HCT116 (cell line): ENCODE measurements around the gene KIAA0825. TPM values are rescaled to one million over a fixed set of nuclear protein-coding genes. Genes with fewer than 3 reads are reported as not detected.
A peak's percentile ranks its signal among the peaks of the same experiment; 100 is the strongest.

Experiments
- ATAC-seq: fragments of 200-7000 bp; cut with Tn5 transposase; 2 replicates; pipeline ENCODE4 v1.9.1; 2020; ENCODE audit warnings: mild to moderate bottlenecking, moderate library complexity
- BruUV-seq: library from RNA; stranded (reverse); fragments of 400-500 nt; replicated peaks from 2 replicates; lab custom pipeline; 2021; lab: Mats Ljungman, UMichigan
- CTCF ChIA-PET: fragments of 300-600 bp; sonication (Branson Sonifier 250); formaldehyde crosslinking; loops from one replicate; lab custom pipeline; 2021; ENCODE audit warnings: antibody characterized with exemption; lab: Charles Lee
- POLR2A ChIA-PET: fragments of 300-600, 350-600 bp; sonication (Branson Sonifier 250); formaldehyde crosslinking; loops from one replicate; lab custom pipeline; 2021; ENCODE audit warnings: antibody characterized with exemption; lab: Charles Lee
- RAD21 ChIA-PET, 2 experiments: fragments of 300-600 bp; sonication (Branson Sonifier 250); formaldehyde crosslinking; loops; one replicate each; lab custom pipeline; 2023; ENCODE audit warnings: low total read pairs in 2 of 2; ENCODE audit not compliant: uncharacterized antibody in 2 of 2, unreplicated experiment in 2 of 2, low non-redundant PET in 1 of 2; lab: Charles Lee
- DNase-seq: peaks from one replicate; pipeline ENCODE4 v3.0.0-alpha.2; 2010; ENCODE audit warnings: low read depth, low spot score
- H2AFZ ChIP-seq: fragments of 200-600 bp; shearing (Covaris generic), sonication (generic); 2 replicates; pipeline ENCODE4 v1.6.1; 2017; ENCODE audit warnings: low read depth, mixed run types, mixed read lengths, antibody characterized with exemption, low read length; ENCODE audit not compliant: poor library complexity, severe bottlenecking
- H3K27ac ChIP-seq: 2 replicates; pipeline ENCODE4 v1.5.1; 2012; ENCODE audit warnings: low read depth, low read length
- H3K27me3 ChIP-seq: fragments of 200-600 bp; sonication (generic); 2 replicates; pipeline ENCODE4 v1.6.1; 2016; ENCODE audit warnings: mixed run types, low read length, mixed read lengths; ENCODE audit not compliant: insufficient read depth
- H3K36me3 ChIP-seq, 2 experiments: fragments of 200-500 bp in 1 of 2; fragments of 200-600 bp in 1 of 2; sonication (Bioruptor generic) in 1 of 2; sonication (generic) in 1 of 2; 2 replicates each; pipeline versions ENCODE4 v1.5.1 to v1.6.1; 2014 to 2016; ENCODE audit warnings: low read length in 2 of 2, inconsistent platforms in 1 of 2, mixed read lengths in 1 of 2, mixed run types in 1 of 2; ENCODE audit not compliant: insufficient read depth in 2 of 2, control insufficient read depth in 1 of 2
- H3K4me1 ChIP-seq, 2 experiments: fragments of 200-600 bp in 1 of 2; sonication (generic) in 1 of 2; 2 replicates each; pipeline versions ENCODE4 v1.5.1 to v1.6.1; 2012 to 2017; ENCODE audit warnings: low read length in 2 of 2, inconsistent platforms in 1 of 2, mild to moderate bottlenecking in 1 of 2, mixed read lengths in 1 of 2, mixed run types in 1 of 2, moderate library complexity in 1 of 2; ENCODE audit not compliant: insufficient read depth in 2 of 2, control insufficient read depth in 1 of 2
- H3K4me2 ChIP-seq: fragments of 200-600 bp; sonication (generic); 2 replicates; pipeline ENCODE4 v1.6.1; 2017; ENCODE audit warnings: mixed run types, low read length, mixed read lengths
- H3K4me3 ChIP-seq, 2 experiments: fragments of 200-600 bp in 1 of 2; sonication (generic) in 1 of 2; replicated peaks in 1 of 2; 2 replicates each; pipeline ENCODE4 v1.5.1; 2011 to 2016; ENCODE audit warnings: low read length in 2 of 2, control low read depth in 1 of 2, low read depth in 1 of 2, mild to moderate bottlenecking in 1 of 2, mixed read lengths in 1 of 2, mixed run types in 1 of 2
- H3K79me2 ChIP-seq: fragments of 200-600 bp; sonication (generic); 2 replicates; pipeline ENCODE4 v1.6.1; 2017; ENCODE audit warnings: mild to moderate bottlenecking, mixed run types, low read length, moderate library complexity, mixed read lengths; ENCODE audit not compliant: insufficient read depth
- H3K9ac ChIP-seq: fragments of 200-600 bp; sonication (generic); 2 replicates; pipeline ENCODE4 v1.6.1; 2016; ENCODE audit warnings: low read length, mixed read lengths
- H3K9me2 ChIP-seq: fragments of 200-600 bp; sonication (generic), shearing (Covaris generic); 2 replicates; pipeline ENCODE4 v1.6.1; 2017; ENCODE audit warnings: mixed run types, mild to moderate bottlenecking, moderate library complexity; ENCODE audit not compliant: insufficient read depth
- H3K9me3 ChIP-seq, 2 experiments: fragments of 200-500 bp in 1 of 2; fragments of 200-600 bp in 1 of 2; sonication (Bioruptor generic) in 1 of 2; sonication (generic) in 1 of 2; 2 replicates each; pipeline ENCODE4 v1.6.1; 2014 to 2017; ENCODE audit warnings: low read length in 2 of 2, mixed read lengths in 2 of 2, inconsistent platforms in 1 of 2, low read depth in 1 of 2, mild to moderate bottlenecking in 1 of 2, mixed run types in 1 of 2, moderate library complexity in 1 of 2; ENCODE audit not compliant: control insufficient read depth in 1 of 2, insufficient read depth in 1 of 2
- H4K20me1 ChIP-seq: fragments of 200-600 bp; sonication (generic), shearing (Covaris generic); 2 replicates; pipeline ENCODE4 v1.6.1; 2017; ENCODE audit warnings: mixed run types, mild to moderate bottlenecking, moderate library complexity; ENCODE audit not compliant: insufficient read depth
- CTCF ChIP-seq, 3 experiments: fragments of 200-600 bp in 1 of 3; sonication (generic) in 1 of 3; IDR thresholded peaks in 2 of 3; conservative IDR thresholded peaks in 1 of 3; 2 replicates each; pipeline ENCODE4 v1.5.1; 2012 to 2017; ENCODE audit warnings: low read depth in 2 of 3, low read length in 2 of 3, antibody characterized with exemption in 1 of 3, borderline replicate concordance in 1 of 3, control low read depth in 1 of 3, mild to moderate bottlenecking in 1 of 3, mixed read lengths in 1 of 3, mixed run types in 1 of 3, moderate library complexity in 1 of 3; ENCODE audit not compliant: insufficient read depth in 1 of 3
- ELF1 ChIP-seq: IDR thresholded peaks from 2 replicates; pipeline ENCODE4 v1.6.1; 2012; ENCODE audit warnings: low read depth, borderline replicate concordance
- POLR2A ChIP-seq: IDR thresholded peaks from 2 replicates; pipeline ENCODE4 v1.7.0; 2011; ENCODE audit warnings: borderline replicate concordance; ENCODE audit not compliant: insufficient read depth, insufficient read length; ENCODE audit errors: extremely low read depth
- RAD21 ChIP-seq: IDR thresholded peaks from 2 replicates; pipeline ENCODE4 v1.6.1; 2012; ENCODE audit warnings: low read depth, mild to moderate bottlenecking
- TCF7L2 ChIP-seq: IDR thresholded peaks from 2 replicates; pipeline ENCODE4 v1.7.0; 2011; ENCODE audit warnings: borderline replicate concordance, inconsistent platforms; ENCODE audit not compliant: insufficient read depth, insufficient read length; ENCODE audit errors: extremely low read depth
- ZBTB33 ChIP-seq: IDR thresholded peaks from 2 replicates; pipeline ENCODE4 v1.6.1; 2011; ENCODE audit warnings: mild to moderate bottlenecking, low read length, moderate library complexity; ENCODE audit not compliant: insufficient replicate concordance; ENCODE audit errors: extremely low read depth
- ZFX ChIP-seq: fragments of 450-650 bp; IDR thresholded peaks from 2 replicates; pipeline ENCODE4 v1.6.1; 2017
- intact Hi-C: fragments of 100-400 bp; cut with micrococcal nuclease; formaldehyde crosslinking; loops from 2 replicates; pipeline ENCODE4 v1.10.0; 2022
- total RNA-seq: library from RNA; stranded (reverse); gene quantifications from one replicate; pipeline ENCODE4 v1.2.1, GENCODE V29; 2021; ENCODE audit not compliant: unreplicated experiment
- TF ChIP-seq, protein P1 (sequence below): IDR thresholded peaks from 2 replicates; pipeline ENCODE4 v1.6.1; 2012

Gene KIAA0825
- total RNA-seq, 1 experiment from 2014 or later = 1.4 TPM

DNA sequence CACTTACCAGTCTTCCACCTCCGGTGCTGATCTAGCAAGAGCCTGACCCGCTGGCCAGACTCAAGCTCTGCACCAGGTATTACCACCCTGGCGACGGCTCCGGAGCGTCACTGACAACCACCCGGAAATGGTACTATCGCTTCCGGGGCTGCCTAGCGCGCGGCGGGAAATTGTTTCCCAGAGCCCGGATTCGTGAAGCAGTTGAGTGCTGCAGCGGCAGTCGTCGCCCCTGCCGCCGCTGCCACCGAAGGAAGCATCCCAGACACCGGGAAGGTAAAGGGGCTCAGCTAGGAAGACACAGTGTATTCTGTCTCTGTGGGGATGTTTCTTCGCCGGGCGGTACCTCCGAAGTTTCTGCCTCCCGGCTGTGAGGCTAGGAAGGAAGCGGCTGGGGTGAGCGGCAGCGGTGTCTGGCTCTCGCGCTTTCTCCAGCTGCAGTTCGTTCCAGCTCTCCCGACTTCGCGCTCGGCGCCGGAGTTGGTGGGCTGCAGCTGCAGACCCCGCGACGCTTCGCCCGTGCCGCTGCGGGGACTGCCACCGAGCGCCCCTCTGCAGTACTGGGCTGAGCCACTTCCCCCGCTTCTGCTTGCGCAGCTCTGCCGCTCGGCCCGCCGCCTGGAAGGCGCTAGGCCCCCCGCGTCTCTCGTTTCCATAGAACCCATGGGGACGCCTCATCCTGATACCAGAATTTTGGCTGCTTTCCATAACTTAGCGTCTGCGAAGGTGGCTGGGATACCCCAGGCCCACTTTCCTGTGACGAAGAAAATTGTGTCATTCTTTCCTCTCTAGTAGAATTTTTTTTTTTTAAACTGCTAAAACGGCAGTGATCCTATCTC lies at the start of gene KIAA0825, which contains the start of gene SLF1 (continued):
- TF ChIP-seq TCF7L2 (no peak), ELF1 (no peak; the same call in 1 of the 2 replicates), POLR2A (no peak), ZFX (peak; percentile 53; the same call in 1 of the 2 replicates), RAD21 (no peak)
- TF ChIP-seq, protein P1, sequence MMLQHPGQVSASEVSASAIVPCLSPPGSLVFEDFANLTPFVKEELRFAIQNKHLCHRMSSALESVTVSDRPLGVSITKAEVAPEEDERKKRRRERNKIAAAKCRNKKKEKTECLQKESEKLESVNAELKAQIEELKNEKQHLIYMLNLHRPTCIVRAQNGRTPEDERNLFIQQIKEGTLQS = no peak

- H3K9me3 ChIP-seq = no peaks in the 10 kb centered on the region
- POLR2A ChIA-PET = no interaction called here
Observed at GRCh38 chr5:94667937-94668336, 49.5 kb upstream of the KIAA0825 start.

More at GRCh38 chr5:94667937-94668336, 49.5 kb upstream of the KIAA0825 start:
- Histone ChIP-seq H3K36me3 (peaks cover 6 to 10% of the 10 kb centered on the region in 2 experiments; a peak in 2 of 4 replicates), H3K4me3 (no peak overlapping the region), H3K27me3 (no peaks in the 10 kb centered on the region), H3K9ac (no peak overlapping the region), H3K4me2 (no peak overlapping the region), H3K27ac (no peak overlapping the region), H4K20me1 (no peaks in the 10 kb centered on the region), H2AFZ (no peak overlapping the region), H3K79me2 (no peaks in the 10 kb centered on the region), H3K9me2 (no peaks in the 10 kb centered on the region), H3K4me1 (no peaks in the 10 kb centered on the region)
- ChIA-PET RAD21 (no interaction called here), CTCF (no interaction called here)
- TF ChIP-seq ZBTB33 = no peak
- no peak for TF ChIP-seq RAD21
- no peak for TF ChIP-seq TCF7L2
- no peak for TF ChIP-seq CTCF (IDR thresholded peaks at IDR 0.05 in 2 of 3, conservative IDR thresholded peaks at IDR 0.05 in 1 of 3; ENCODE audit: borderline replicate concordance in 1 of 3, insufficient read depth in 1 of 3, low read depth in 2 of 3, low read length in 2 of 3)
- BruUV-seq = no TSS peak
- intact Hi-C loops = no loop called here
- ATAC-seq (no peak), DNase-seq (no peak)
